K562 (cell line): Measurements from ENCODE around the gene CCDC171. TPM values are rescaled to one million over a fixed set of nuclear protein-coding genes. Genes with fewer than 3 reads are reported as not detected.

Source experiments
- ATF1 ChIP-seq, 2 experiments: fragments of 450-650 bp in 1 of 2; IDR thresholded peaks; 2 replicates each; pipeline ENCODE4 v1.6.1; 2016; ENCODE audit warnings: missing compliant biosample characterization in 1 of 2, missing genetic modification characterization in 1 of 2
- CXXC5 ChIP-seq: fragments of 250-450 bp; sonication (Bioruptor Pico); IDR thresholded peaks from 2 replicates; pipeline ENCODE4 v1.8.0; 2022; ENCODE audit warnings: inconsistent platforms, mild to moderate bottlenecking, moderate library complexity
- EZH2 ChIP-seq: IDR thresholded peaks from 2 replicates; pipeline ENCODE4 v1.6.1; 2012; ENCODE audit warnings: low read depth, mild to moderate bottlenecking, inconsistent platforms, low read length, borderline replicate concordance
- GATAD2B ChIP-seq: fragments of 450-650 bp; IDR thresholded peaks from 2 replicates; pipeline ENCODE4 v1.6.1; 2017; ENCODE audit warnings: mild to moderate bottlenecking, borderline replicate concordance
- HDAC1 ChIP-seq, 2 experiments: fragments of 450-650 bp; IDR thresholded peaks; 2 replicates each; pipeline ENCODE4 v1.6.1; 2016 to 2017; ENCODE audit warnings: inconsistent platforms in 1 of 2, mild to moderate bottlenecking in 1 of 2, moderate library complexity in 1 of 2
- NFIC ChIP-seq: fragments of 450-650 bp; IDR thresholded peaks from 2 replicates; pipeline ENCODE4 v1.6.1; 2017; ENCODE audit warnings: mild to moderate bottlenecking, inconsistent platforms
- PML ChIP-seq: IDR thresholded peaks from 2 replicates; pipeline ENCODE4 v1.6.1; 2012; ENCODE audit warnings: low read length, inconsistent platforms
- ZFX ChIP-seq: sonication (generic); formaldehyde crosslinking; IDR thresholded peaks from 2 replicates; pipeline ENCODE4 v1.8.0; 2022; ENCODE audit warnings: mild to moderate bottlenecking, missing genetic modification reagents, moderate library complexity
- polyA plus RNA-seq, 8 experiments: library from polyadenylated mRNA; depleted of rRNA in 4 of 8; stranded (reverse) in 5 of 8; unstranded in 3 of 8; fragments of >200 nt; fragmentation: Nextera tagmentation in 2 of 8; fragmentation: Illumina TruSeq in 1 of 8; extraction: Ambion mirVana in 2 of 8; extraction: Trizol in 1 of 8; gene quantifications; 2 replicates each; pipeline versions ENCODE4 v1.2.1 to v1.2.3, GENCODE V29; 2011 to 2014; ENCODE audit warnings: inconsistent platforms in 1 of 8, missing spikeins in 1 of 8
- total RNA-seq, 7 experiments: library from RNA; depleted of rRNA in 6 of 7; stranded (reverse); fragments of >200 nt in 6 of 7; fragmentation: Illumina TruSeq in 2 of 7; extraction: Trizol in 2 of 7; gene quantifications; 2 replicates each; pipeline versions ENCODE4 v1.2.1 to v1.2.3, GENCODE V29; 2011 to 2021; ENCODE audit warnings: low replicate concordance in 1 of 7
- TF ChIP-seq, protein P1 (sequence below), 2 experiments: fragments of 450-650 bp in 1 of 2; sonication (generic) in 1 of 2; formaldehyde crosslinking in 1 of 2; IDR thresholded peaks; 2 replicates each; pipeline versions ENCODE4 v1.7.1 to v1.9.0; 2016 to 2022; ENCODE audit warnings: inconsistent platforms in 1 of 2, mild to moderate bottlenecking in 1 of 2, missing genetic modification reagents in 1 of 2
- TF ChIP-seq, protein P2 (sequence below): fragments of 250-450 bp; sonication (Bioruptor Pico); IDR thresholded peaks from 2 replicates; pipeline ENCODE4 v1.5.0; 2022; ENCODE audit warnings: mild to moderate bottlenecking
- TF ChIP-seq, protein P3 (sequence below), 2 experiments: fragments of 450-650 bp in 1 of 2; IDR thresholded peaks; 2 replicates each; pipeline ENCODE4 v1.6.1; 2011 to 2017; ENCODE audit warnings: low read depth in 2 of 2, antibody characterized with exemption in 1 of 2, borderline replicate concordance in 1 of 2, low read length in 1 of 2, mild to moderate bottlenecking in 1 of 2, mixed read lengths in 1 of 2; ENCODE audit not compliant: control insufficient read depth in 1 of 2

The CCDC171 gene
- total and polyA plus RNA-seq, 9 of the 15 experiments (the other 6 are each of a cell fraction or from before 2014, with no cell fraction given), result 0.08 to 3.8 (median 0.27) TPM

DNA sequence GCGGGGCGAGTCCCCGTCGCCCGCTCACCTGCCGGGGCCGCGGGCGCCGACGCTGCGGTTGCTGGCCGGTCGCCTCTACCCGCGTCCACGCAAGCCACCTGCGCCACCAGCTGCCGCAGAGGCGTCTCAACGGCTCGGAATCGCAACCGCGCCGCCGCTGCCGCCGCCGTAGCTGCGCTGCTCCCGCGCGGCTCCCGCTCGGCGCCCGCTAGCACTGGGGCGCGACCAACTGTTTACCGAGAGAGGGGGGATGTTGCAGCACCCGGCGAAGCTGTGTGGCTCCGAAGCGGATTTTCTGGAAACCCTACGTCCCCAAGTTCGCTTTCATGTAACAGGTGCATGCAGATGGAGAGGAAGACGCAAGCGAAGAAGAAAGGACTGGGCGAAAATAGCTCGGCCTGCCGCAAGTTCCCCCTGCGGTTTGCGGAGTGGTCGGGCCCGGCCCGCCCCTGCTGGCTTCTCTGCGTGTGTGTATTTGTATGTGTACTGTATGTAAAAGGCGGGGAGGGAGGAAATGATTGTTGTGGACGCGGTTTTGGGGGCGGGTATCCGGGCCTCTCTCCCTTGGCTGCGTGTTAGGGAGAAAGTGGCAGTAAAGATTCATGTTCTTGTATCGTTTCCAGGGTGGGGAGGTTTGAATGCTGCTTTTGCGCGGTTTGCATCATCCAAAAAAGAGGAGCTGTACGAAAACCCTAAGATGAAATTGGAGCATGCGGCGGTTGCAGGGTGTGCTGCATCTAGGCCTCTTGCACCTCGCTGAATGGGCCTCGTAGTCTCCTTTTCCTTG is 41.9 kb upstream of the CCDC171 start, which contains the start of gene PSIP1 (continued):
- TF ChIP-seq, protein P1, sequence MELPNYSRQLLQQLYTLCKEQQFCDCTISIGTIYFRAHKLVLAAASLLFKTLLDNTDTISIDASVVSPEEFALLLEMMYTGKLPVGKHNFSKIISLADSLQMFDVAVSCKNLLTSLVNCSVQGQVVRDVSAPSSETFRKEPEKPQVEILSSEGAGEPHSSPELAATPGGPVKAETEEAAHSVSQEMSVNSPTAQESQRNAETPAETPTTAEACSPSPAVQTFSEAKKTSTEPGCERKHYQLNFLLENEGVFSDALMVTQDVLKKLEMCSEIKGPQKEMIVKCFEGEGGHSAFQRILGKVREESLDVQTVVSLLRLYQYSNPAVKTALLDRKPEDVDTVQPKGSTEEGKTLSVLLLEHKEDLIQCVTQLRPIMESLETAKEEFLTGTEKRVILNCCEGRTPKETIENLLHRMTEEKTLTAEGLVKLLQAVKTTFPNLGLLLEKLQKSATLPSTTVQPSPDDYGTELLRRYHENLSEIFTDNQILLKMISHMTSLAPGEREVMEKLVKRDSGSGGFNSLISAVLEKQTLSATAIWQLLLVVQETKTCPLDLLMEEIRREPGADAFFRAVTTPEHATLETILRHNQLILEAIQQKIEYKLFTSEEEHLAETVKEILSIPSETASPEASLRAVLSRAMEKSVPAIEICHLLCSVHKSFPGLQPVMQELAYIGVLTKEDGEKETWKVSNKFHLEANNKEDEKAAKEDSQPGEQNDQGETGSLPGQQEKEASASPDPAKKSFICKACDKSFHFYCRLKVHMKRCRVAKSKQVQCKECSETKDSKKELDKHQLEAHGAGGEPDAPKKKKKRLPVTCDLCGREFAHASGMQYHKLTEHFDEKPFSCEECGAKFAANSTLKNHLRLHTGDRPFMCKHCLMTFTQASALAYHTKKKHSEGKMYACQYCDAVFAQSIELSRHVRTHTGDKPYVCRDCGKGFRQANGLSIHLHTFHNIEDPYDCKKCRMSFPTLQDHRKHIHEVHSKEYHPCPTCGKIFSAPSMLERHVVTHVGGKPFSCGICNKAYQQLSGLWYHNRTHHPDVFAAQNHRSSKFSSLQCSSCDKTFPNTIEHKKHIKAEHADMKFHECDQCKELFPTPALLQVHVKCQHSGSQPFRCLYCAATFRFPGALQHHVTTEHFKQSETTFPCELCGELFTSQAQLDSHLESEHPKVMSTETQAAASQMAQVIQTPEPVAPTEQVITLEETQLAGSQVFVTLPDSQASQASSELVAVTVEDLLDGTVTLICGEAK (IDR thresholded peaks at IDR 0.05), result 0 out of 2 replicates have a peak, but pooled peaks have one; percentile 22
- TF ChIP-seq, protein P1 (CRISPR knock-in tag; IDR thresholded peaks at IDR 0.05), result no peak
- TF ChIP-seq PML (0 out of 2 replicates have a peak, but pooled peaks have one; percentile 25), EZH2 (no peak), CXXC5 (CRISPR knock-in tag) (peak; percentile 82), GATAD2B (peak; percentile 78; the same call in 1 of the 2 replicates), ZFX (CRISPR knock-in tag) (peak; percentile 77), HDAC1 (IDR thresholded peaks at IDR 0.05) (peak in 1 of 2 experiments; percentile 14; a peak in 1 of 4 replicates), ATF1 (CRISPR knock-in tag; IDR thresholded peaks at IDR 0.05) (no peak), ATF1 (tag; IDR thresholded peaks at IDR 0.05) (peak; percentile 75), NFIC (peak; percentile 7; the same call in 1 of the 2 replicates)
- TF ChIP-seq, protein P2, sequence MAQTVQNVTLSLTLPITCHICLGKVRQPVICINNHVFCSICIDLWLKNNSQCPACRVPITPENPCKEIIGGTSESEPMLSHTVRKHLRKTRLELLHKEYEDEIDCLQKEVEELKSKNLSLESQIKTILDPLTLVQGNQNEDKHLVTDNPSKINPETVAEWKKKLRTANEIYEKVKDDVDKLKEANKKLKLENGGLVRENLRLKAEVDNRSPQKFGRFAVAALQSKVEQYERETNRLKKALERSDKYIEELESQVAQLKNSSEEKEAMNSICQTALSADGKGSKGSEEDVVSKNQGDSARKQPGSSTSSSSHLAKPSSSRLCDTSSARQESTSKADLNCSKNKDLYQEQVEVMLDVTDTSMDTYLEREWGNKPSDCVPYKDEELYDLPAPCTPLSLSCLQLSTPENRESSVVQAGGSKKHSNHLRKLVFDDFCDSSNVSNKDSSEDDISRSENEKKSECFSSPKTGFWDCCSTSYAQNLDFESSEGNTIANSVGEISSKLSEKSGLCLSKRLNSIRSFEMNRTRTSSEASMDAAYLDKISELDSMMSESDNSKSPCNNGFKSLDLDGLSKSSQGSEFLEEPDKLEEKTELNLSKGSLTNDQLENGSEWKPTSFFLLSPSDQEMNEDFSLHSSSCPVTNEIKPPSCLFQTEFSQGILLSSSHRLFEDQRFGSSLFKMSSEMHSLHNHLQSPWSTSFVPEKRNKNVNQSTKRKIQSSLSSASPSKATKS (CRISPR knock-in tag), result no peak
- TF ChIP-seq, protein P3, sequence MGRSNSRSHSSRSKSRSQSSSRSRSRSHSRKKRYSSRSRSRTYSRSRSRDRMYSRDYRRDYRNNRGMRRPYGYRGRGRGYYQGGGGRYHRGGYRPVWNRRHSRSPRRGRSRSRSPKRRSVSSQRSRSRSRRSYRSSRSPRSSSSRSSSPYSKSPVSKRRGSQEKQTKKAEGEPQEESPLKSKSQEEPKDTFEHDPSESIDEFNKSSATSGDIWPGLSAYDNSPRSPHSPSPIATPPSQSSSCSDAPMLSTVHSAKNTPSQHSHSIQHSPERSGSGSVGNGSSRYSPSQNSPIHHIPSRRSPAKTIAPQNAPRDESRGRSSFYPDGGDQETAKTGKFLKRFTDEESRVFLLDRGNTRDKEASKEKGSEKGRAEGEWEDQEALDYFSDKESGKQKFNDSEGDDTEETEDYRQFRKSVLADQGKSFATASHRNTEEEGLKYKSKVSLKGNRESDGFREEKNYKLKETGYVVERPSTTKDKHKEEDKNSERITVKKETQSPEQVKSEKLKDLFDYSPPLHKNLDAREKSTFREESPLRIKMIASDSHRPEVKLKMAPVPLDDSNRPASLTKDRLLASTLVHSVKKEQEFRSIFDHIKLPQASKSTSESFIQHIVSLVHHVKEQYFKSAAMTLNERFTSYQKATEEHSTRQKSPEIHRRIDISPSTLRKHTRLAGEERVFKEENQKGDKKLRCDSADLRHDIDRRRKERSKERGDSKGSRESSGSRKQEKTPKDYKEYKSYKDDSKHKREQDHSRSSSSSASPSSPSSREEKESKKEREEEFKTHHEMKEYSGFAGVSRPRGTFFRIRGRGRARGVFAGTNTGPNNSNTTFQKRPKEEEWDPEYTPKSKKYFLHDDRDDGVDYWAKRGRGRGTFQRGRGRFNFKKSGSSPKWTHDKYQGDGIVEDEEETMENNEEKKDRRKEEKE (IDR thresholded peaks at IDR 0.05; ENCODE audit: borderline replicate concordance in 1 of 2, control insufficient read depth in 1 of 2, low read depth in 2 of 2, low read length in 1 of 2), result peak in 1 of 2 experiments; percentile 98; a peak in 2 of 4 replicates
